GM21529 (cell line): Measurements from ENCODE around the gene CDKN2B-AS1.
A peak's percentile ranks its signal among the peaks of the same experiment; 100 is the strongest.

Experiments
- ATAC-seq: cut with Tn5 transposase; IDR thresholded peaks from one replicate; pipeline ENCODE4 v1.9.1; 2021; ENCODE audit not compliant: unreplicated experiment

Gene CDKN2B-AS1

GRCh38 chr9:22005702-22006606, 11.4 kb downstream of the CDKN2B-AS1 start:
- no peak for ATAC-seq

DNA sequence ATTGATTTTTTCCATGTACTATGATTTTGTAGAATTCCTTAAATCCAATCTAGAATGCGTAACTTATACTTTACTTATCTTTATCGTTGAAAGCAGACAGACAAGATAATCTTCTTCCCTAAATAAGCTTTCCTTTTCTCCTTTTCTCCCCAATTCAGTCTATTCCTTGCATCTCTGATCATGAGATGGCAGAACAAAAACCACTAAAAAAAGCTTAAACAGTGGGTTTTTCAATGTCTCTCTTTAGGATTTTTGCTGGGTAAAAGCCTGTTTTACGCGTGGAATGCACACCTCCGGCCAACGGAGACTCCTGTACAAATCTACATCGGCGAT, 13.8 kb downstream of the CDKN2B-AS1 start:
- no peak for ATAC-seq

DNA sequence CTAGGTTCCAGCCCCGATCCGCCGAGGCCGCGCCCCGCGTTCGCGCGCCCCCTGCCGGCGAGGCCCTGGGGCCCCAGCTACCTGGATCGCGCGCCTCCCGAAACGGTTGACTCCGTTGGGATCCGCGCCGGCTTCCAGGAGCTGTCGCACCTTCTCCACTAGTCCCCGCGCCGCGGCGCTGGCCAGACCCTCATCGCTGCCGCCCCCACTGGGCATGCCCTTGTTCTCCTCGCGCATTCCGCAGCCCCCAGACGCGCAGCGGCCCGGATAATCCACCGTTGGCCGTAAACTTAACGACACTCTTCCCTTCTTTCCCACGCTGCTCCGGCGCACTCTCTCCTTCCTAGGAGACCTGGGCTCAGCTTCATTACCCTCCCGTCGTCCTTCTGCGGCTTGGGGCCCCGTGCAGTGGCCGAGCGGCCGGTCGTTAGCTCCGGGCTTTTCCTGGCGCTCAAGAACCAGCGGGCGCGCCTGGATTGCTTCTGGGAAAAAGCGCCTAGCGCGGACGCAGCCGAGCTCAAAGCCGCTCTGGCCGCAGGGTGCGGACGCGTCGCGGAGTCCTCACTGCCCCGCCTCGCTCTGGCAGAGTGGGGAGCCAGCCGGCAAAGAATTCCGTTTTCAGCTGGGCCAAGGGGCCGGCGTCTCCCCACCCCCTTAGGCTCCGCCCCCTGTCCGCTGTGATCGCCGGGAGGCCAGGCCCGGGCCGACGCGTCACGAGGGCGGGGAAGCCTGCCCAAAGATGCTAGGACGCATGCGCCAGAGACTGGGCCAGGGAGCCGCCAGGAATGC, 14.3 kb downstream of the CDKN2B-AS1 start, which contains the start of gene CDKN2B:
CDKN2B (minus strand) TSS at position 589 of the 789 bp plus-strand sequence; CDS start at position 237, 352 bp downstream.
- peak; percentile 94 for ATAC-seq

GRCh38 chr9:22009506-22009867, 14.9 kb downstream of the CDKN2B-AS1 start:
- peak; percentile 50 for ATAC-seq

- ATAC-seq = no peak
Observed at GRCh38 chr9:22010866-22011625, 16.5 kb downstream of the CDKN2B-AS1 start.

DNA sequence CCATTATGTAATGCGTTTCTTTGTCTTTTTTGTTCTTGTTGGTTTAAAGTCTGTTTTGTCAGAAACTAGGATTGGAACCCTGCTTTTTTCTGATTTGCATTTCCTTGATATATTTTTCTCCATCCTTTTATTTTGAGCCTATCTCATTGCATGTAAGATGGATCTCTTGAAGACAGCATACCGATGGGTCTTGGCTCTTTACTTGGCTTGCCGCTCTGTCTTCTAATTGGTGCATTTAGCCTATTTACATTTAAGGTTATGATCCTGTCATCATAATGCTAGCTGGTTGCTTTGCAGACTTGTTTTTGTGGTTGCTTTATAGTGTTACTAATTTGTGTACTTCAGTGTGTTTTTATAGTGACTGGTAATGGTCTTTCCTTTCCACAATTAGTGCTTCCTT, 27.8 kb downstream of the CDKN2B-AS1 start:
- ATAC-seq = no peak

DNA sequence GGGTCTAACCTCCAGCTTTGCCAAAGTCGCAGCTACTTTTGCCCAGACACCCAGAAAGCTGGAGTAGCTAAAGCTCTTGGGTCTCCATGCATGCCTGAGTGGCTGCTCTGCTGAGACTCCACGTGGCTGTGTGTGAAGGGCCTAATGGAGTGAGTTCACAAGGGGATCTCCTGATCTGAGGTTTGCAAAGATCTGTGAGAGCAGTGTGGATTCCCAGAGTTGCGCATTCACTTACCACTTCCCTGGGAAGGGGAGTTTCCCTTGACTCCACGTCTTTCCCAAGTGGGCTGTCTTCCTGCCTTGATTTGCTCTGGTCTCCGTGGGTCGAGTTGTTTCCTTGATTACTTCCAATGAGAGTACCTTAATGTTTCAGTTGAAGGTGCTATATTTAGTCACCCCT, 32.1 kb downstream of the CDKN2B-AS1 start:
- ATAC-seq = no peak

DNA sequence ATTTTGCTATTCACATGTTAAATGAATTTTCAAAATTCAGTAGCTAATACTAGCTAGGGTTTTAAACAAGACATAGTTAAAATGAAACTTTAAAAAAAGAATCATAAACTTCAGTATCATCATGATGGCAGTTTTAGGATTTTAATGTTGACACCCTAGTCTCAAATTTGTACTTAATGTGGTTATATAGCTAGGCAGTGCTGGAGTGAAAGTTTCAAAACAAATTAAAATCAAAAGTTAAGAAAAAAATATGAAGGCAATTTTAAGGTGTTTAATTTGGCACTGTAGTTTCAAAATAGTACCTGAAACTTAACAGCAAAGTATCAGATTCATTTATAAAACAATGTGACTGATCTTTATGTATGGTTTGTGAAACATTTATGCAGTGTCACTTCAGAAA, 33.8 kb downstream of the CDKN2B-AS1 start:
- ATAC-seq = no peak

- no peak for ATAC-seq
Observed at GRCh38 chr9:22029231-22029630, 34.6 kb downstream of the CDKN2B-AS1 start.

DNA sequence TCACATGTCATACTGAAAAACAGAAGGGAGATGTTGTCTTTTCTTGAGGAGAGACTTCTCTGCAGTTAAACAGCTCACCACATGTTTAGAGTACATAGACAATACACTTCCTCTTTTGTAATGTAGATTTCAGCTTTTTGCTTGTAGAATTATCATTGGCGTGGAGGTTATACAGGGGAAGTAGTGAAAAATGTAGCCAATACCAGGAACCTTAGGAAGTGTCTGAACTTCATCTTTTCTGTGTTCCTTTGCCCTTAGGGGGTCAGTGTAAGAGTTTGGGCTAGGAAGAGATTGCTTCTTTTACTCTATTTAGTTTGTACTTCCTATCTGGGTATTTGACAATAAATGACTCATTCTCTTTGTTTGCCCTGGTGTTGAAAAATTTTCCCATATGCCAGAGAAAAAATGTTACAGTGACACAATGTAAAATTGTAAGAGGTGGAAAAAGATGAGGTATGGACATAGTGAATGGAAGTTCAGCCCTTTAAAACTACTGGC, 35.6 kb downstream of the CDKN2B-AS1 start:
- ATAC-seq = peak; percentile 92

- no peak for ATAC-seq
Observed at GRCh38 chr9:22031655-22032411, 37.2 kb downstream of the CDKN2B-AS1 start.

DNA sequence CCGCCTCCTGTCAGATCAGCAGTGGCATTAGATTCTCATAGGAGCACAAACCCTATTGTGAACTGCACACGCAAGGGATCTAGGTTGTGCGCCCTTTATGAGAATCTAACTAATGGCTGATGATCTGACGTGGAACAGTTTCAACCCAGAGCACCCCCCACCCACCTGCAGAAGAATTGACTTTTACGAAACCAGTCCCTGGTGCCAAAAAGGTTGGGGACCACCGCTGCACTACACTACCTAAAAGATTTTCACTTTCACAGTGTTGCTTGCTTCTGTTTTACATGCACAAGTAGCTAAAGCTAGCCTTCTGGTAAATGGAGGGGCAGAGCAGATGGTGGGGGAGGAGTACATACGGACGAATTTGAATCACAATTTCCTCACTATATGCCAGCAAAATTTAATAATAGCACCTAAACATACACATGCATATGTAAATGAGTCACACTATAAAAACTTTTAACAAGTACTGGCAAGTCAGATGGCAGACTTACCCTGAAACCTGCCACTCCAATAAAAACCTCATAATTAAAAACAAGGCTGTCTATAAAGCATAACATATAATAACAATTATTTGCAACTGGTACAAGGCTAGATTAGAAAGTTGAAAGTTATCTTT, 38.5 kb downstream of the CDKN2B-AS1 start:
- ATAC-seq = no peak

- ATAC-seq = no peak
Observed at GRCh38 chr9:22035591-22036011, 41.0 kb downstream of the CDKN2B-AS1 start.

DNA sequence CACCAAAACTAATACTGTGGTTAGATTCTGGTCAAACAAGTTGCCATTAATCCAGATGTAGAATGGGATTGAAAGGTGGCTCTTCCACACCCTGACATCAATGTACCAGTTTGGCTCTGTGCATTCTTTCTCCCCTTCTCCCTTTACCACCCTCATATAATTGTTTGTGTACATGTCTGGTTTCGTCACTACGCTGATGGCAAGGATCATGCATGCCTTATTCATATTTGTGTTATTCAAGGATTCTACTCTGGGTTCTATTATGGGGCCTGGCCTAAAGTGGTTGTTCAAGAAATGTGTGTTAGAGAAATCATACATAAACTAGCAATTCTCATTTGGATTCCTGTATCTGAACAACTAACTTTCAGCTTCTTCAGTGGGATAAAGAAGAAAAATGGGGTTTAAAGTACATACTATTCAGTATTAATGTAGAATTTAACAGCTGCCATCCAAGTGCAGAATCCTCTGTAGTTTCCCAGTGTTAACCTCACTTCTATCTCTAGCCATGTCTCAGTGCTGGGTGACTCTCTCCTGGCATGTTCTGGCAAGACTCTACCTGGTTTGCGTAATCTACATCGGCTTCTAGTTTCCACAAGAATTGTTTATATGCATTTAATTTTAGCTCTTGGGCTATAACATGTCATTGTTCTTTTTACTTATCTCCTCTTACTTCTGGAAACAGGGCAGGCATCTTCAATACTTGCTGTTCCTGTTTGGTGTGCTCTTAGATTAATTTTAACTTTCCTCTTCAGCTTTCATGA, 42.5 kb downstream of the CDKN2B-AS1 start:
- no peak for ATAC-seq

DNA sequence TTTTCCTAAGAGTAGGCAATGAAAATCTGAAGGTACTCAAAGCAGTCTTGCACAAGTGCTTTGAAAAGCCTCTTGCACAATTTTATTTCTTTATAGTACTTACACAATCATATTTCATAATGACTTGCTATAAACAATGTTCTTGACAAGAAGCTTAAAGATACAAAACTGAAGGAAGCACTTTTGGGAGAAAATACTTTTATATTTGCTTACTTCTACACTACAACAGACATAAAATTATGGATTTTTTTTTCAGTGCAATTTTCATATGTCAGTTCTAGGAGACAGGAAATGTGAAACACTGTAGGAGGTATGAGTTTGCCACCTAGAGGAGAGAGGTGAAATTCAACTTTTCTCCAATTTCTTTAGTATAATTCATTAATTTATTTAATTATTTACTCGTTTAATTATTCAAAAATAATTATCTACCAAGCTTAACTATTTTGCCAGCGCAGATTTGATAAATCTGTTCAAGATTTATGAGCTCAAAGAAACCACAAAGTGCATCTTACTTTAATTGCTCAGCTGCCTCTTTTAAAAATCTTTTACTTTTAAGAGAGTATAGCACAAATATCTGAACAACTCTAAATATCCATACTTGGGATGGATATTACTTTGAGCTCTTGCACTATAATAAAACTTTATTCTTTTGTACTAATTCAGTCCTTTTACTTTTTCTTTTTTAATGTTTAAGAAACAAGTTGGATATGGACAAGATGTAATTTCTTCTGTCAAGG, 43.5 kb downstream of the CDKN2B-AS1 start:
- peak; percentile 58 for ATAC-seq

- no peak for ATAC-seq
Observed at GRCh38 chr9:22039258-22039657, 44.7 kb downstream of the CDKN2B-AS1 start.

GRCh38 chr9:22040760-22041159, 46.2 kb downstream of the CDKN2B-AS1 start:
- ATAC-seq = no peak

GRCh38 chr9:22041344-22041743, 46.8 kb downstream of the CDKN2B-AS1 start:
- no peak for ATAC-seq

- no peak for ATAC-seq
Observed at GRCh38 chr9:22041775-22042174, 47.2 kb downstream of the CDKN2B-AS1 start.
